Left lung (tissue), 10 donors: ENCODE data around the gene UNC13D. TPM values are rescaled to one million over a fixed set of nuclear protein-coding genes. Genes with fewer than 3 reads are reported as not detected.
A peak's percentile ranks its signal among the peaks of the same experiment; 100 is the strongest.

Experiments used
- ATAC-seq: fragments of 200-7000 bp; cut with Tn5 transposase; one replicate; pipeline ENCODE4 v1.9.1; 2020; ENCODE audit warnings: moderate library complexity
- DNase-seq, 4 donors: peaks; one replicate each; pipeline ENCODE4 v3.0.0-alpha.2; 2013 to 2020
- H3K27ac ChIP-seq, 2 donors: fragments of 200-600 bp; sonication (generic) in 1 of 2; one replicate each; pipeline versions ENCODE4 v1.5.0 to v1.8.0; 2020 to 2021
- H3K27me3 ChIP-seq, 2 donors: fragments of 200-600 bp; sonication (generic) in 1 of 2; one replicate each; pipeline versions ENCODE4 v1.5.0 to v1.8.0; 2020 to 2021
- H3K36me3 ChIP-seq, 2 donors: fragments of 200-600 bp; sonication (generic) in 1 of 2; one replicate each; pipeline versions ENCODE4 v1.5.0 to v1.8.0; 2020 to 2021
- H3K4me1 ChIP-seq, 2 donors: fragments of 200-600 bp; one replicate each; pipeline ENCODE4 v1.8.0; 2021
- H3K4me3 ChIP-seq, 2 donors: fragments of 200-600 bp; sonication (generic) in 1 of 2; one replicate each; pipeline versions ENCODE4 v1.5.0 to v1.8.0; 2020 to 2021; ENCODE audit warnings: mild to moderate bottlenecking in 1 of 2
- H3K9me3 ChIP-seq, 2 donors: fragments of 200-600 bp; sonication (generic) in 1 of 2; one replicate each; pipeline versions ENCODE4 v1.5.0 to v1.8.0; 2020 to 2021
- intact Hi-C, 2 donors: fragments of 100-400 bp; cut with DNase I; formaldehyde crosslinking; loops; one replicate each; pipeline versions ENCODE4 v1.11.2 to v1.14.2; 2022
- polyA plus RNA-seq, 6 donors: library from polyadenylated mRNA; unstranded; fragments of 120-200 nt; gene quantifications; one replicate each; pipeline ENCODE4 v1.2.1, GENCODE V29; 2013; ENCODE audit not compliant: insufficient read length in 6 of 6
- total RNA-seq, 2 donors: library from RNA; stranded (reverse); fragmentation: NEBNext Ultra II Directional; extraction: Animal tissue kit (Norgen Biotek cat#: 25700); gene quantifications; one replicate each; pipeline ENCODE4 v1.2.1, GENCODE V29; 2021
- TF ChIP-seq, protein P1 (sequence below), 2 donors: fragments of 200-600 bp; sonication (generic) in 1 of 2; IDR thresholded peaks; one replicate each; pipeline versions ENCODE4 v1.5.0 to v1.8.0; 2021; ENCODE audit warnings: antibody characterized with exemption in 2 of 2
- donor health status: DM: no; HTN: yes; CAD: no.
- donor health status: DM: no; HTN: no; CAD: no.

UNC13D gene
- total and polyA plus RNA-seq, 8 donors = 24.9 to 91.4 (median 40.1) TPM

DNA sequence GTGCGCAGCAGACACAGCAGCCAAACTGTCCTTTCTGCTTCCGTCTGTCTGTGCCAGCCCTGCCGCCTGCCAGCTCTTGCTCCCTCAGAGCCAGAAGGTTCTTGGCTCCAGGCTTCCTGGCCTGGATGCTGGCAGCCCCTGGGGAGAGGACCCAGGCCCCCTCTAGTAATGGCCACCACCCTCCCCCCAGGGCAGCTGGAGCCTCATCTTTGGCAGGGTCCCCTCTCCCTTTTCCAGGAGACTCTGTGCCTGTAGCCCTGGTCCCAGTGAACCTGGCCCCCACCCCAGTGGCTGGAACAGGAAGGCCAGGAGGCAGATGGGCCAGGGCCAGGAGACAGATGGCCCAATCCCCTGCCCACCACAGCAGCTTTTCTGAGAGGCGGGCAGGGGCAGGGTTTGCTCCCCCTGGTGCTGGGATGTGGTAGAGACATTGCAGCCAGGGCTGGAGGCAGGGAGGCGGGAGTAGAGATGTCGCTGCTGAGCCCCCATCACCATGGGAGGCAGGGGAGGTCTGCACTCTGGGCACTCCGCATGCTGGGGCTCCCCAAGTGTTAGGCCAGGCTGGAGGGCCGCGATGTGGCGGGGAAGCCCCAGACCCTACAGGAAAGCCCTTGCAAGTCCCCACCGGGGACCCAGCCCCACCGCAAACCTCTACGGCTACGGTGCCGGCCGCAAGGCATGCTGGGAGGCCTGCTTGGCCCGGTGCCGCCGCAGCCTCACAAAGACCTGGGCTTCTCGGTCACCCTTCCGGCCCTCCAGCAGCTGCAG lies 16.7 kb downstream of the UNC13D start:
- peak; percentile 63 for ATAC-seq
- intact Hi-C loops = no loop called here
- H3K36me3 ChIP-seq = peaks cover 0 to 92% of the 10 kb centered on the region in 2 donors

DNA sequence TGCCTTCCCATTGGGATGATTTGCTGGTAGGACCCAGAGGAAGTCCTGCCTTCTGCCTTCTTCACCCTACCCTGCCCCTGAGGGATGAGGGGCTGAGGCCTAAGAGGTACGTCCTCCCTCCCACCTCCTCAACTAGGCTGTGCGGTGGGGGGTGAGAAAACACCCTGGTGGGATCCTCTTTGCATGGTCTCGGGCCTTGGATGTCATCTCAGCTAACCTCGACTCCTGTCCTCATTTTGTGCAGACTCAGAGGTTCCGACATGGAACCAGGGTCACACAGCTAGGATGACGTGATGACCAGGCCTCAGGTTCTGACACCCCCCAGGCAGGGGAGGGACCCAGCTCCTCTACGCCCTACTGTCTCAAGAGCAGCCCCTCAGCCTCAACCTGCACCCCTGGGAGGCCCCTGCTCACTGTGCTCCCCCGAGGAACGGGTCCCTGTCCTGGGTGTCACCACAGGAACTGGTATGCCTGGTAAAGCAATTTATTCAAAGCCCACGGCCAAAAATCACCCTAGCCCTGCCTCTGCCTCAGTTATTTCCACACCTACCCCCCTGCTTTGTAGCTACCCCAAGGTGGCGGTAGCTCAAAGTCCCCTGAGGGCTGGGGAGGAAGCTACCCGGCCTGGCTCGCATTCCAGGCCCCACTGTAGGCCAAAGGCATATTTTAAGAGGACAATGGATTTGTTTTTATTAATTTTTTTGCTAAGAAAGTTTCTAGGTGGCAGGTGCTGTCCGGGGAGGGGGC lies 17.5 kb downstream of the UNC13D start:
- TF ChIP-seq, protein P1, sequence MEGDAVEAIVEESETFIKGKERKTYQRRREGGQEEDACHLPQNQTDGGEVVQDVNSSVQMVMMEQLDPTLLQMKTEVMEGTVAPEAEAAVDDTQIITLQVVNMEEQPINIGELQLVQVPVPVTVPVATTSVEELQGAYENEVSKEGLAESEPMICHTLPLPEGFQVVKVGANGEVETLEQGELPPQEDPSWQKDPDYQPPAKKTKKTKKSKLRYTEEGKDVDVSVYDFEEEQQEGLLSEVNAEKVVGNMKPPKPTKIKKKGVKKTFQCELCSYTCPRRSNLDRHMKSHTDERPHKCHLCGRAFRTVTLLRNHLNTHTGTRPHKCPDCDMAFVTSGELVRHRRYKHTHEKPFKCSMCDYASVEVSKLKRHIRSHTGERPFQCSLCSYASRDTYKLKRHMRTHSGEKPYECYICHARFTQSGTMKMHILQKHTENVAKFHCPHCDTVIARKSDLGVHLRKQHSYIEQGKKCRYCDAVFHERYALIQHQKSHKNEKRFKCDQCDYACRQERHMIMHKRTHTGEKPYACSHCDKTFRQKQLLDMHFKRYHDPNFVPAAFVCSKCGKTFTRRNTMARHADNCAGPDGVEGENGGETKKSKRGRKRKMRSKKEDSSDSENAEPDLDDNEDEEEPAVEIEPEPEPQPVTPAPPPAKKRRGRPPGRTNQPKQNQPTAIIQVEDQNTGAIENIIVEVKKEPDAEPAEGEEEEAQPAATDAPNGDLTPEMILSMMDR (IDR thresholded peaks at IDR 0.05) = no peak
- H3K27ac ChIP-seq = peak overlapping the region; percentile 39 to 65
- intact Hi-C loops = no loop called here
- H3K27me3 ChIP-seq = no peaks in the 10 kb centered on the region
- H3K9me3 ChIP-seq = no peaks in the 10 kb centered on the region
- H3K4me3 ChIP-seq = no peak overlapping the region
- H3K36me3 ChIP-seq = peaks cover 0 to 98% of the 10 kb centered on the region in 2 donors
- ATAC-seq (no peak), DNase-seq (no peak)
- H3K4me1 ChIP-seq = peaks cover 7 to 8% of the 10 kb centered on the region in 2 donors

More for the DNA sequence above, 16.7 kb downstream of the UNC13D start:
- peak overlapping the region; percentile 39 to 65 for H3K27ac ChIP-seq
- no peaks in the 10 kb centered on the region for H3K9me3 ChIP-seq
- DNase-seq = peak in 2 of 4 donors; percentile 67 to 78
- TF ChIP-seq, protein P1 (IDR thresholded peaks at IDR 0.05) = peak; percentile 44 to 67
- H3K27me3 ChIP-seq = no peaks in the 10 kb centered on the region
- peak overlapping the region in 1 of 2 donors; percentile 7 for H3K4me3 ChIP-seq
- H3K4me1 ChIP-seq = peaks cover 7 to 15% of the 10 kb centered on the region in 2 donors

DNA sequence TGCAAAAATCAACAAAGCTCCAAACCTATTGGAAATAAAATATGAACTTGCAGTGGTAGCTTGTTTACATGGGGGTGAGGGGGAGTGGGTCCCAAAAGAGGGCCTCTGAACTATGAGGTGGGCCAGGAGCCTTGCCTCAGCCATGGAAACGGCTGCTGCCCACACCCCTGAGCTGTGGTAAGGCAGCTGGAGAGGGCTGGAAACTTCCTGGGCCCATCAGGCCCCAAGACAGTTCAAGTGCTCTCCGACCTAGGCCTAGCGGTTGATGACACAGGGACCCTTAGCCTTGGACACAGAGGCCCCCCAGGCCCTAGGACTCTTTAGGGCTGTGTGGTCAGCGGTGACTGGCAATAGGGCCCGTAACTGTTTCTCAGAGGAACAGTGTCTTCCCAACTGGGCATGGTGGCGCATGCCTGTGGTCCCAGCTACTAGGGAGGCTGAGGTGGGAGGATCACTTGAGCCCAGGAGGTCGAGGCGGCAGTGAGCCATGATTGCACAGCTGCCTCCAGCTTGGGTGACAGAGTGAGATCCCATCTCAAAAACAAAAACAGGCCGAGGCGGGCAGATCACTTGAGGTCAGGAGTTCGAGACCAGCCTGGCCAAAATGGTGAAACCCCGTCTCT lies 18.3 kb downstream of the UNC13D start:
- Histone ChIP-seq H3K27ac (peak overlapping the region in 1 of 2 donors; percentile 49), H3K36me3 (peaks cover 0 to 98% of the 10 kb centered on the region in 2 donors), H3K9me3 (no peaks in the 10 kb centered on the region), H3K4me1 (peaks cover 7% of the 10 kb centered on the region in 2 donors), H3K27me3 (no peaks in the 10 kb centered on the region), H3K4me3 (no peak overlapping the region)
- DNase-seq (no peak), ATAC-seq (no peak)
- intact Hi-C loops = no loop called here
- TF ChIP-seq, protein P1 (IDR thresholded peaks at IDR 0.05) = no peak

DNA sequence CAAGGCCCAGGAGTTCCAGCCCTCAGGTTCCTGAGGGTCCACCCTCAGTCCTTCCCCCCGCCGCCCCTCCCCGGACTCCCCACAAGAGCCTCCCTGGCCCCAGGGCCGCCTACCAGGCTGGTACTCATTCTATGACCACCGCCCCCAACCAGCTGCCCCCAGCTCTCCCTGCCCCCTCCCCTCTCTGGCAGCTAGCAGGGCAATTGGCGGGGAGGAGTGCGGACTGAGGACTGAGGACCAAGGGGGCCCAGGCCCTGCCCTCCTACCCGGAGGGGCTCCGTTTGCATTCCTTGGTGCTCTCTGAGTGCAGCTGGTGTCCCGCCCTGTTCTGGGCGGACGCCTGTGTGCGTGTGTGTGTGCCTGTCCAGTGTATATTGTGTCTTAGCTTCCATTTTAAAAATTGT lies 19.1 kb downstream of the UNC13D start:
- DNase-seq = peak in 2 of 4 donors; percentile 36 to 64
- H3K27me3 ChIP-seq = no peaks in the 10 kb centered on the region
- peaks cover 7% of the 10 kb centered on the region in 2 donors for H3K4me1 ChIP-seq
- peaks cover 0 to 98% of the 10 kb centered on the region in 2 donors for H3K36me3 ChIP-seq
- peak overlapping the region in 1 of 2 donors; percentile 49 for H3K27ac ChIP-seq
- intact Hi-C loops = no loop called here
- ATAC-seq = no peak
- no peaks in the 10 kb centered on the region for H3K9me3 ChIP-seq
- TF ChIP-seq, protein P1 (IDR thresholded peaks at IDR 0.05) = no peak
- no peak overlapping the region for H3K4me3 ChIP-seq
